T-helper 2 cell (primary cell): ENCODE results near the gene FHIP1A.
"Not testable (repeated sequence)": the region's sequence is repeated elsewhere in the genome, so short reads cannot be mapped to it uniquely, and the experiment has no call there.

Source experiments
- DNase-seq, 5 experiments: peaks; one replicate each; pipeline versions ENCODE4 v3.0.0 to v3.0.0-alpha.2; 2012 to 2022
- total RNA-seq, 2 donors: gene quantifications; one replicate each; lab custom pipeline; 2026; lab: John Stamatoyannopoulos, UW

FHIP1A gene
- total RNA-seq, result 2.1 to 6.9 reads per million in 2 donors

DNA sequence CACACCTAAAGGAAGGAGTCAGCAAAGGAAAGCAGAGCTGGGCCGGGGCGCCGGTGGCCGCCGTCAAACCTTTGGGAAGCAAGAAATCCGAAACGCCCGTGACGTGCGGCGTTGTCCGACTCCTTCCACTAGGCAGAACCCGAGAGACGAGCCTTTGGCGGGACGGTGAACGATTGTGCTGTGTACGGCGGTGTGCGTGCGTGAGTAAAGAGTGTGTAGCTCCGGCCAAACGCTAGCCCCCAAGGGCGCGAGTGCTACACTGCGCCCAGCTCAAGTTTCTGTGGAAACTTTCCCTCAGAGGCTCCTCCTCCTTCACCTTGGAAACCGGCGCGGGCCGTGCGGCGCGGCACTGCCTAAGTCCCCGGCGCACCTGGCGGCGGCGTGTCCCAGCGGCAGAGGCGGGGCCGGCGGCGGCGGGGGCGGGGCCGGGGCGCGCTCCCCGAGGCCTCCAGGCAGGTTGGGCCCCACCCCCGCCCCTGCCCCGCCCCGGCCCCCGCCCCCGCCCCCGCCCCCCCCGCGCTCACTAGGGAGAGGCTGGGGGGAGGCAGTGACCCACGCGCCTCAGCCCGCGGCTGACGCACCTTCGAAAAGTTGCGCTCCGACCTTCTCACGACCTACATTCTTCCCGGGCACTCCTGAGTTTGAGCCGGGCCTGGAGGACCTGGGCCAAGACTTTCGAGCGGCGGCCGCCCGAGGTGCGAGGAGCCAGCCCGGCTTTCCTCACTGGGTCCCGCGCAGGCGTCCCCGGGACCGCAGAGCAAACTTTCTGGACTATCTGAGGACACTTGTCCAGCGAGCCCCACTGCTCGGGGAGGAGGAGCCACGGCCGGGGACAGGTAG is at the start of gene FHIP1A:
FHIP1A (plus strand) TSS at position 547 of the 840 bp plus-strand sequence. CDS start 157,084 bp downstream, outside the sequence.
- DNase-seq, result peak; percentile 60 to 79 (median 66)

DNA sequence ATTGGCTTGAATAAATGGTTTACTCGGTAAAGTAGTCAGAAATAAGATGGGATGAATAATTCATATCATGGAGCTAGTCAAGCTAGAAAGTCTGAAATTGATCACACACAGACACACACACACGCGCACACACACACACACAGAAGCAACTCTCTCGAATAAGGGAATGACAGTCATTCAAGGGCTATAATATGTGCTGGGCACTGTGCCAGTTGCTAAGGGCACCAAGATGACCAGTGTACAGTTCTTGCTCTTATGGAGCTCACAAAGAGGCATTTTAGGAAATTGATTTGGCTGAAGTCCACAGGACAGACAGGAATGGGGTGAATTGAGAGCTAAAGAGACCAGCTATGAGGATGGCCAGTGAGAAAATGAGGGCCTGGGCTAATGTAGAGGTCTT is 49.4 kb upstream of the FHIP1A start:
- DNase-seq, result no peak

DNA sequence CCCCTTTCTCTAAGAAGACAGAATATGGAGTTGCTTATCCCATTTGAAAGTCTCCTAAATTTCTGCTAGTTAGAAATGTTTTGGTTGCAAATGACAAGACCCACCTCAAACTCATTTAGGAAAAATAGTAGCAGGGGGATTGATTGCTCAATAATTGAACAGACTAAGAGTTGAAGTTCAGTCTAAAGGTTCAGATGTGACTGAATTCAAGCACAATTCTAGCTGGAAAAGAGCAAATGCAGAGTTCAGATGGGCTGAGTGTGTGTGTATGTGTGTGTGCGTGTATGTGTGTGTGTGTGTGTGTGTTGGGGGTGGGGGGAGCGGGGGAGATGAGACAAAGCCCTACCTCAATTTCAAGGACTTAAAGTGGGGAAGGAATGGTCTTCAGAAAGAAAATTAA is 47.9 kb upstream of the FHIP1A start:
- DNase-seq, result no peak

DNA sequence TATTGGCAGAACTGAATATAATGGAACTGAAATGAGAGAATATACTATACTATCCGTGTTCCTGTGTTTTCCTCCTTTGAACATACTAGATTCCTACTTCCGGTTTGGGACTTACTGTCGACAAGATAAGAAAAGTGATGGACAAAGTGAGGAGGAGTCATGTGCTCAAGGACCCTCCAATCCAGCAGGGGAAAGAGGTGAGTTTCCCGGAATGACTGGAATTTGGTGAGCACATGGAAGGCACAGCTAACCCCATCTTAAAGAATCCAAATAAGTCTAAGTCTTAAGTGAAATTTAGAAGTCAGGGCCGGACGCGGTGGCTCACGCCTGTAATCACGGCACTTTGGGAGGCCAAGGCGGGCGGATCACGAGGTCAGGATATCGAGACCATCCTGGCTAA is 47.0 kb upstream of the FHIP1A start:
- DNase-seq, result no peak

DNA sequence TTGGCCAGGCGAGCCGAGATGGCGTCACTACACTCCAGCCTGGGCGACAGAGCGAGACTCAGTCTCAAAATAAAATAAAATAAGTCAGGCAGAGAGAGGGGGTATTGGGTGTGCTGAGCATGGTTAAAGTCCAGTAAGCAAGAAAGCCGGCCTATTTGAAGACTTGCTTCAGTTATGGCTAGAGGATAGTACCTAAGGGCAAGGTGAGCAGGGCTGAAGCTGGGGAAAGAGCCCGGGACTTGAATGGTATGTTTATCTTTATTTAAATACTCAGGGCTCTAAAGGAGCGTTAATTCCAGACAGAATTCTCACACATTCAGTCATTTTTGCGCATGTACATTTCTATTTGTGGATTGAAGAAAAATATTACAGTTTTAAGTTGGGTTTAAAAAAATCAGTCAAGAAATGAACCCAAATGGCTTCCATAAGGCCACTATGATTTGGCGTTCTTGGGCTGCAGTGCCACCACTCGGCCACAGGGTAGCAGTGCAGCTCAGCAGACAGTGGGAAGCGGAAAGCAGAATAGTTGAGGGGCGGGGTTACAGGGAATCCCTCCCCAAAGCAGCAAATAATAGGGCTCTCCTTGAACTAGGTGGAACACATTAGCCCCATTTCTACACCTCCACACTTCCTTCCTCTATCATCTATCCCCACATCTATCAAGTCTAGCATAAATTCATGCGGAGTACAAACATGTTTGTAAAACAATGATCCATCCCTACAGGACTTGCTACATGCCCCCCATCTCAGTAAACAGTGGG is 46.4 kb upstream of the FHIP1A start:
- DNase-seq, result peak; percentile 29 to 79 (median 66)

DNA sequence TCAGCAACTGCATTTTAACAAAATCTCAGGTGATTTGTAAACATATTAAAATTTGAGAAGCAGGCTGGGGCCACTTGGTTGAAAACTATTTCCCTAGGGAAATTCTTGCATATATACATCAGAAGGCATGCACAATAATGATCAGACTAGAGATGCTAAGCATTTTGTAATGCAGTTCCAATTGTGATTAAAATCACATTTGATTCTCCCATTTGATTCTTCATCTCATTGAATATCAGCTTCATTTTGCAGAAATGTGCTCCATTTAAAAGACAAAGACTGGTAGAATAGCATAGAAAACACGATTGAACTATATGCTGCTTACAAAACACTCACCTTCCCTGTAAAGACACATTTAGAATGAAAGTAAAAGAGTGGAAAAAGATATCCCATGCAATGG is 32.4 kb upstream of the FHIP1A start:
- no peak for DNase-seq

DNA sequence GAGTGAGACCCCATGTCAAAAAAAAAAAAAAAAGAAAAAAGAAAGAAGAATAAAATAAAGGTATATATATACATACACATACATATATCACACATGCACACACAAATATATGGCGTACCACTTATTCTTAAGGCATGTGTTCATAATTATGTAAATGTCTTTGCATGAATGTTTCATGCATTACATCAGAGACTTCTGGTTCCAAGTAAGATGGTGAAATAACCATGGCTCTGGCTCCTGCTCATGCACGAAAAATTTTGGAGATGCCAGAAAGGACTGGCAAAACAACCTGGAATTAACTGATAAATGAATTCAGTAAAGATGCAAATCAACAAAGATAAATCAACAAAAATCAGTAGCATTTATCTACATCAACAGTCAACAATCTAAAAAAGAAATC is 19.7 kb upstream of the FHIP1A start:
- DNase-seq, result no peak

DNA sequence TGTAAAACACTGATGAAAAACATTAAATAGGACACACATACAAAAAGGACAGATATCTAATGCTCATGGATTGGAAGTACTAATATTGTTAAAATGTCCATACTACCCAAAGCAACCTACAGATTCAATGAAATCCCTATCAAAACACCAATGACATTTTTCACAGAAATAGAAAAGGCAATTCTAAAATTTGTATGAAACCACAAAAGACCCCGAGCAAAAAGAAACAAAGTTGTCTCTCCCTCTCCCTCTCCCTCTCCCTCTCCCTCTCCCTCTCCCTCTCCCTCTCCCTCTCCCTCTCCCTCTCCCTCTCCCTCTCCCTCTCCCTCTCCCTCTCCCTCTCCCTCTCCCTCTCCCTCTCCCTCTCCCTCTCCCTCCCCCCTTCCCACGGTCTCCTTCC is 19.2 kb upstream of the FHIP1A start:
- not testable (repeated sequence) for DNase-seq

DNA sequence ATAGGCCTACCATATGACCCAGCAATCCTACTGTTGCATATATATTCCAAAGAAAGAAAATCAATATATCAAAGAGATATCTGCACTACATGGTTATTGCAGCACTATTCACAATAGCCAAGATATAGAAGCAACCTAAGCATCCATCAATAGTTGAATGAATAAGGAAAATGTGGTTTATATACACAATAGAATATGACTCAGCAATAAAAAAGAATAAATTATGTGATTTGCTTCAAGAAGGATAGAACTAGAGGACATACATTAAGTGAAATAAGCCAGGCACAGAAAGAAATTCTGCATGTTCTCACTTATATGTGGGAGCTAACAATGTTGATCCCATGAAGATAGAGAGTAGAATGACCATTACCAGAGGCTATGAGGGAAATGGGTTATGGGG is 13.1 kb upstream of the FHIP1A start:
- no peak for DNase-seq

DNA sequence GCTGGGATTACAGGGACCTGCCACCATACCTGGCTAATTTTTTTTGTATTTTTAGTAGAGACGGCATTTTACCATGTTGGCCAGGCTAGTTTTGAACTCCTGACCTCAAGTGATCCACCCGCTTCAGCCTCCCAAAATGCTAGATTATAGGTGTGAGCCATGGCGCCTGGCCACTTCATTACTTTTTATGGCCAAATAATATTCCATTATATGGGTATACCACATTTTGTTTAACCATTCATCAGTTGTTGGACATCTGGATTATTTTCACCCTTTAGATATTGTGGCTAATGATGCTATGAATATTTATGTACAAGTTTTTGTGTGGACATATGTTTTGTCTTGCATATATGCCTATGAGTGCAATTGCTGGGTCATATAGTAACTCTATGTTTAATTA is 8.6 kb upstream of the FHIP1A start:
- no peak for DNase-seq

DNA sequence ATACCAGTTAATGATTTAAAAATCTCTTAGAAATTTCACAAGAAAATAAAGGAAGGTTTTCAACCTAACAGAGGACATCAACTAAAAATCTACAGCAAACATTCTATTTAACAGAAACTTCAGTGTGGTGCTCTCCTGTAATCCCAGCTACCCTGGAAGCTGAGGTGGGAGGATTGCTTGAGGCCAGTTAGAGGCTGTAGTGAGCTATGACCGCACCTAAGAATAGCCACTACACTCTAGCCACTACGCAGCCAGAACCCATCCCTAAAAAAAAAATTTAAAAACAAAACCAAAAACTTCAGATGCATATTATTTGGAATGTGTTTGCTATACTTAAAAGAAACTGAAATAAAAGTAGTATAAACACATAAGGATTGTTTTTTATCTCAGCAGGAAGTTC is 7.2 kb upstream of the FHIP1A start:
- no peak for DNase-seq

DNA sequence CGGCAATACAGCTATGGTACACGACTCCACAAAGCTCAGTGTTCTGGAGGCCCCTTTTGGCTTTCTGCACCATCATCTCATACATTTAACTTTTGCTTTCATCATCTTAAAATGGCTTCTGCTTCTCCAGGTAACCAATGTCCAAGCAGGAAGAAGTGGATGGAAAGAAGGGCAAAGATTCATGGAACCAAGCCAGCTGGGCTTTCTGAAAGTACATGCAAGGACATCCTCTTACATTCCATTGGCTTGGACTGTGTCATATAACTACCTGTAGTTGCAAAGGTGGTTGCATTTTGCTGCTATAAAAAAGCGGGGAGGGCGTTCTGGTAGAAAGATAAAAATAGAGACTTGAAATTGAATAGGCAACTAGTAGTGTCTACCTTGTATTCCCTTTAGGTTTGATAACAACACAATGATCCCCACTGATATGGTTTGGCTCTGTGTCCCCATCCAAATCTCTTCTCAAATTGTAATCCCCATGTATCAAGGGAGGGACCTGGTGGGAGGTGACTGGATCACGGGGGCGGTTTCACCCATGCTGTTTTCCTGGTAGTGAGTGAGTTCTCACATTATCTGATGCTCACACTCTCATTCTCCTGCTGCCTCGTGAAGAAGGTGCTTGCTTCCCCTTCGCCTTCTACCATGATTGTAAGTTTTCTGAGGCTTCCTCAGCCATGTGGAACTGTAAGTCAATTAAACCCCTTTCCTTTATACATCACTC is 6.7 kb upstream of the FHIP1A start:
- no peak for DNase-seq

DNA sequence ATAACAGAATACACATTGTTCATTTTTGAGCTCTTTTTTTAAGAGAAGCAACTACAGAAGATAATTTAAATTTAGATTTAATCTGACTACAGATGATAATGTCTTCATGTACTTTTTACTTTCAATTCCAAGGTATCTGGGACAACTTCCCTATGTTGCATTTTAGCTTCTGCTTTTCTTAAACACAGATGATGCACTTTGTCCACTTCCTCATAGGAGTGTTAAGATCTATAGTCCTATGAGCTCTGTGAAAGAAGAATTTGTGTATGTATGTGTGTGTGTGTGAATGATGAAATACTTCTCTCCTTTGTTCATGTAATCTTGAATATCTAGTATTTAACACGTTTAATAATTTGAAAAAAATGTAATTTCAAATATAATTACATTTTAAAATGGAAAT is 5.3 kb upstream of the FHIP1A start:
- DNase-seq, result no peak

DNA sequence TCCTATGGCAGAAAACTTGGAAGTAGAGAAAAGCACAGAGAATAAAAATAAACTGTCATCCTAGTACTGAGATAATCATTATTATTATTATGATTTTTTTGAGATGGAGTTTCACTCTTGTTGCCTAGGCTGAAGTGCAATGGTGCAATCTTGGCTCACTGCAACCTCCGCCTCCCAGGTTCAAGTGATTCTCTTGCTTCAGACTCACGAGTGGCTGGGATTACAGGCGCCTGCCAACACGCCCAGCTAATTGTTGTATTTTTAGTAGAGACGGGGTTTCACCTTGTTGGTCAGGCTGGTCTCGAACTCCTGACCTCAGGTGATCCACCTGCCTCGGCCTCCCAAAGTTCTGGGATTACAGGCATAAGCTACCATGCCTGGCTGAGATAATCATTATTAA is 4.2 kb upstream of the FHIP1A start:
- not testable (repeated sequence) for DNase-seq

DNA sequence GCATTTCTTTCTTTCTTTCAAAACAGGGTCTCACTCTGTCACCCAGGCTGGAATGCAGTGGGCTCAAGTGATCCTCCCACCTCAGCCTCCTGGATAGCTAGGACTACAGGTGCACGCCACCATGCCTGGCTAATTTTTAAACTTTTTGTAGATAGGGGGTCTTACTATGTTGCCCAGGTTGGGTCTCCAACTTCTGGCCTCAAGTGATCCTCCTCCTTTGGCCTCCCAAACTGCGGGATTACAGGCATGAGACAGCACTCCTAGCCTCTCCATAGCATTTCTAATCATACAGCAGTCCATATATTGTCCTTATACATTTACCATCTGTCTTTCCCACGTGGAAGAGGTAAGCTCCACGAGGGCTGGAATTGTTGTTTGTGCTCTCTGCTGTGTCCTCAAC is 2.0 kb upstream of the FHIP1A start:
- no peak for DNase-seq

DNA sequence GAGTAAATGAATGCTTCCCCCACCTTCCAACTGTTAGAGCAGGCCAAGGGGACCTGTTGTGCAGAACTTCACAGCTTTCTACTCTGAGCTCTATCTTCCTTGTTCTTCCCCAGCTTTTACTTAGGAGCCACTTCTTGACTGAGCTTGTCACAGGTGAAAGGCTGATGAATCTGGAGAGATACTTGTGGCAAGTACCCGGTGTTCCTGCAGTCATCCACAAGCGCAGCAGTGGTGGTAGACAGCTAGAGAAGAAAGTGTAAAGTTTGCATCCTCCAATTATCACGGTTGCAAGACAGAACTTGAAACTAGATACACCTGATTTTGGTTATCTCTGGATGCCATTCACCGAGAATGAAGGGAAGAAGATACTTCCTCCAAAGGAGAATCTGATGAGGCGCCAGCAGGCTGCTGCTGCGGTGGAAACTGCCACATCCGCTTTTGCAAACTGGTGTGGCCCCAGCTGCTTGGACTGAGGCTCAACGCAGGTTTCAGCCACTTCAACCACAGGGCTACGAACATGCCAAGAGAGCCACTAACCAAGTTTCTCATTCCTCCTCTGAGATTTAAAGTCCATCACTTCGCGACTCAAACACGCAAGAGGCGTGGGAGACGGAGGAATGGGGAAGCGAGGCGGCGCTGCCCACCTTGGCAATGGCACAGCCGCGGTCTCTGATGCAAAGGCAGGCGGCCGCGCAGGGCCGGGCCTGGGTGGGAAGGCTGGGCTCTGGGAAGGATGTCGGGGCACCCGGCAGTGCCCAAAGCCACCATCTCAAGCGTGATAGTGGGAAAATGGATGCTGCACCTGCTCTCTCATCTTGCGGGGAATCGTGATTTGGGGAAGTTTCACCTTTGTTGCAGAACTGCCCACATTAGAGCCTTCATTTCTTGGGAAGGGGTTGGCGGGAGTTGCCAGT is 1.3 kb upstream of the FHIP1A start:
- peak in 2 of 5 experiments; percentile 7 to 67 for DNase-seq

DNA sequence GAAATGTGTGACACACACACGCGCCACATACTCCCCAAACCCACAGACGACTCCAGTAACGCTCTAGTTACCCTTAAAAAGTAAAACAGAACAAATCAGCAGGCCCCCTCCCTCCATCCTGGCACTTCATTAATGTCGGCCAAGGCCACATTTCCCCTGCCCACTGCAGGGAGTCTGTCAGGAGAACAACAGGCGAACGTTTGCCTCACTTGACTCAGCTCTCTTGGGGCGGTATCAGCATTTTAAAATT is 671 bp upstream of the FHIP1A start:
- DNase-seq, result no peak

DNA sequence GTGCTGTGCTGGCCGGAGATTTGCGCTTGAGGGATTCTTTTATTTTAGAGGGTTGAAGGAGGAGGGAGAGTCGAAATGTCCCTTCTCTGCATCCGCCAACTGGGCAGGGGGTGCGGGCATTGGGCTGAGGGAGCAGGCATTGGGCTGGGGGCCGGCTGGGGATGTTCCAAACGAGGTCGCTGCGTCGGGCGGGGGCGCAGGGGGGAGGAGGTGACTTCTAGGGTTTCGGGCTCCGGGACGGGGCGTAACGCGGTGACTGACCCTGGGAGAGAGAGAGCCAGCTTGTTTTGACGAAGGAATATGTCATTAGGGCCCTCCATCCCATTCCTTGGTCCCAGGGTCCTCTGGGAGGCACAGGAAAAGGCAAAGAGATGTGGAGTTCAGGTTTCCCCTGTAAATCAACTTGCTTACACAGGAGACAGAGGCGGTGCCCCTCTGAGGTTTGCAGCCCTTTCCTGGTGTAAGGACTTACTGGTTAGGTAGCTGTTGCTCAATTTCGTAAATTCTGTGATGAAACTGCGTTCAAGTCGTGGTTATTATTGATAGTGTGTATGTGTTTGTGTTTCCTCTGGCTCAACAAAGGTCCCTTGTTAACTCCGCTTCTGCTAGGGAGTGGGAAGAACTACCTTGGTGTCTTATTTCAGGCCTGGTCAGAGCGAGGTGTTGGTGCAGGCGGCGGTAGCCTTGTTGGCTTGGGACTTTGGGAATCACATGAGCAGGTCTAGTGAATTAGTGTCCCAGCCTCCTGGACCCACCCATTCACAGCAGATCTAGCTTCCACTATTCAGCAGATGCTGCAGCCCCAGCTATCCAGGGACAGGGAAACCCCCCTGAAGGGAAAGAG is 716 bp downstream of the FHIP1A start:
- DNase-seq, result peak in 2 of 5 experiments; percentile 5 to 6

DNA sequence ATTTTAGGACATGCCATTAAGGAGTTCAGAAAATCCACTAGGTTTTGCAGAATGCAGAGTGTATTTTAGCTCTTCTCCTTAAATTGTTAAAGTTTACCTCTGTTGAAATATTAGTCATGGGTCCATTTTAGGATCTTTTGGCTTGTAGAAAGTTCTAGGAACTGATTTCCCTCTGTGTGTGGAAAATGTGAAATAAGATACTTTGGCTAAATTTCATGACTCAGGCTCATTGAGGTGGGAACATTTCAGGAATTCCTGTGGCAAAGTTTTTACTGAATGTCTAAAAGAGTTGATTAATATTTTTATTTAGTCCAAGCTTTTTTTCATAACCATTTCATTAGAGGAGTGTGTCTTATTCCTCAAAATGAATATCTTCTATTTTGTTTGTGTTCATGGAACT is 7.0 kb downstream of the FHIP1A start:
- no peak for DNase-seq

DNA sequence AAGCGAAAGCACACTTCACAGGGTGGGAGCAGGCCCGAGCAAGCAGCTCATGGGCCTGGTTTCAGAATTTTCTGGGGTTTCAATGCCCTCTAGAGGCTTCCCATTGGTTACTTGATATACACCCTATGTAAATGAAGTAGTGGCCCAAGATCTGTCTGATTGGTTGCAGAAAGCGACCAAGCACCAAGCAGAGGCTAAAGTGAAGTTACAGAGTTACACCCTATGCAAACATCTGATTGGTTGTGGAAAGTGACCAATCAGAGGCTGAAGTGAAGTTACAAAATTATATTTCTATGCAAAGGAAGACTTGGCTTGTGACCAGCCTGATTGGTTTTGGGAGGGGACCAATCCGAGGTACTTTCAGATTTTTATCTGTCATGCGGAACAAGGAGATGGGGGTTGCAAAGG is 8.2 kb downstream of the FHIP1A start:
- DNase-seq, result no peak

DNA sequence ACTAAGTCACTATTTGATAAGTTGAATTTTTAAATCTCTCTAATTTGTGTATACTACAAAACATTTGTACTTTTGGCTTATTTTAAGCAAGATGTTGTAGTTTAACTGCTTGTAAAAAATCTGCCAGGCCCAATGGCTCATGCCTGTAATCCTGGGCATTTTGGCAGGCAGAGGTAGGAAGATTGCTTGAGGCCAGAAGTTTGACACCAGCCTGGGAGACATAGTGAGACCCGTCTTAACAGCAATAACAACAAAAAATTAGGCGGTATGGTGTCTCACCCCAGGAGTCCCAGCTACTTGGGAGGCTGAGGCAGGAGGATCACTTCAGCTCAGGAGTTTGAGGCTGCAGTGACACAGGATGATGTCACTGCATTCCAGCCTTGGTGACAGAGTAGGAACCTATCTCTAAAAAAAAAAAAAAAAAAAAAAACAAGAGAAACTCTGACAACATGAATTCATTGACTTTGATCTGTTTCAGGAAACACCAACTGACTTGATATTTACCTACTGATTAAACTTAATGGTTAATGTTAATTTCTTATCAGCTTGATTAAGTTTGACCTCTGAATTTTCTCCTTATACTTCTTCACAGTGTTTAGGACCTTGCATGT is 8.9 kb downstream of the FHIP1A start:
- DNase-seq, result no peak
